NAMALWA (cell line): Measurements from ENCODE around the gene NLRP13.
"Not testable (repeated sequence)": the region's sequence is repeated elsewhere in the genome, so short reads cannot be mapped to it uniquely, and the experiment has no call there.

ENCODE experiments used
- DNase-seq: peaks from one replicate; pipeline ENCODE4 v3.0.0-alpha.2; 2015; ENCODE audit warnings: low spot score

The NLRP13 gene, protein sequence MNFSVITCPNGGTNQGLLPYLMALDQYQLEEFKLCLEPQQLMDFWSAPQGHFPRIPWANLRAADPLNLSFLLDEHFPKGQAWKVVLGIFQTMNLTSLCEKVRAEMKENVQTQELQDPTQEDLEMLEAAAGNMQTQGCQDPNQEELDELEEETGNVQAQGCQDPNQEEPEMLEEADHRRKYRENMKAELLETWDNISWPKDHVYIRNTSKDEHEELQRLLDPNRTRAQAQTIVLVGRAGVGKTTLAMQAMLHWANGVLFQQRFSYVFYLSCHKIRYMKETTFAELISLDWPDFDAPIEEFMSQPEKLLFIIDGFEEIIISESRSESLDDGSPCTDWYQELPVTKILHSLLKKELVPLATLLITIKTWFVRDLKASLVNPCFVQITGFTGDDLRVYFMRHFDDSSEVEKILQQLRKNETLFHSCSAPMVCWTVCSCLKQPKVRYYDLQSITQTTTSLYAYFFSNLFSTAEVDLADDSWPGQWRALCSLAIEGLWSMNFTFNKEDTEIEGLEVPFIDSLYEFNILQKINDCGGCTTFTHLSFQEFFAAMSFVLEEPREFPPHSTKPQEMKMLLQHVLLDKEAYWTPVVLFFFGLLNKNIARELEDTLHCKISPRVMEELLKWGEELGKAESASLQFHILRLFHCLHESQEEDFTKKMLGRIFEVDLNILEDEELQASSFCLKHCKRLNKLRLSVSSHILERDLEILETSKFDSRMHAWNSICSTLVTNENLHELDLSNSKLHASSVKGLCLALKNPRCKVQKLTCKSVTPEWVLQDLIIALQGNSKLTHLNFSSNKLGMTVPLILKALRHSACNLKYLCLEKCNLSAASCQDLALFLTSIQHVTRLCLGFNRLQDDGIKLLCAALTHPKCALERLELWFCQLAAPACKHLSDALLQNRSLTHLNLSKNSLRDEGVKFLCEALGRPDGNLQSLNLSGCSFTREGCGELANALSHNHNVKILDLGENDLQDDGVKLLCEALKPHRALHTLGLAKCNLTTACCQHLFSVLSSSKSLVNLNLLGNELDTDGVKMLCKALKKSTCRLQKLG

DNA sequence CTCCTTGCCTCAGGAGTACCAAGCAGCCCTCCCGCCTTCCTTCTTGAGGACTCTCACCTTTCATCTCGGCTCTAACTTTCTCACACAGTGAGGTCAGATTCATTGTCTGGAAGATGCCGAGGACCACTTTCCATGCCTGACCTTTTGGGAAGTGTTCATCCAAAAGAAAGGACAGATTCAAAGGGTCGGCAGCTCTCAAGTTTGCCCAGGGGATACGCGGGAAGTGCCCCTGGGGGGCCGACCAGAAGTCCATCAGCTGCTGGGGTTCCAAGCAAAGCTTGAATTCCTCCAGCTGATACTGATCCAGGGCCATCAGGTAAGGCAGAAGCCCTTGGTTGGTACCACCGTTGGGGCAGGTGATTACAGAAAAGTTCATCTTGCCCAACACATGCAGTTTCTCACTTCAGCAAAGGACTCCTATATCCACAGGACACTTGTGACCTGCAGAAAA, at the start of gene NLRP13:
Gene NLRP13, minus strand, starts transcription at position 401 of the 451 bp plus-strand sequence. Its CDS starts 25 bp downstream, at position 376.
- no peak for DNase-seq

DNA sequence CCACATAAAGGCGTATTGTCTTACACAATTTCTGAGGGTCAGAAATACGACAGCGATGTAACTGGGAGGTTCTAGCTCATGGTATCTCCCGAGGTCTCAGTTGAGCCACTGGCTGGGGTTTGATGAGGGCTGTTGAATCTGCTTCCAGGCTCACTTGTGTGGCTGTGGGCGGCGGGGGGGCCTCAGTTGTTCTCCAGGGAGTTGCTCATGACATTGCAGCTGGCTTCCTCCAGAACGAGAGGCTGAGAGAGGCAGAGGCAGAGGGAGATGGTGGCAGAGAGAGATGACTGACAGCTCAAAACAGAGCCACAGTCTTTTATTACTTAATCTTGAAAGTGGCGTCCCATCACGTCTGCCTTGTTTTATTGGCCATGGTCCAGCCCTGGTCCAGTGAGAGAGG, 48.3 kb upstream of the NLRP13 start:
- no peak for DNase-seq

DNA sequence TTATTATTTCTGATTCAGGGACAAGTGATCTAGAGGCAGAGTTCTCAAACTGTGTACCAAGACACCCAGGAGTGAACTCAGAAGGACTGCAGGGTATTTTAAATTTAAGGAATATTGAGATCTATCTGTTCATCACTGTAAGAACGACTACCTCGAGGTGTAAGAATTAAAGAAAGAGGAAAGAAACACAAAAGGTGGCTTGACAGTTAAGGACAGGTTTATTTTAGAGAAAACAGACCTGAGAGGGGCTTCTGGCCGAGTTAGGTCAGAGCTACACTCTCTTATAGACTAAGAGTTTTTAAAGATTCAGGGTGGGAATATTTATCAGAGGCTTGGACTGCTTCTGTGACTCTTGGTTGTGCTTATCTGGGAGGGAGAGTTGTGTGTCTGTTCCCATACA, 41.8 kb upstream of the NLRP13 start:
- no peak for DNase-seq

DNA sequence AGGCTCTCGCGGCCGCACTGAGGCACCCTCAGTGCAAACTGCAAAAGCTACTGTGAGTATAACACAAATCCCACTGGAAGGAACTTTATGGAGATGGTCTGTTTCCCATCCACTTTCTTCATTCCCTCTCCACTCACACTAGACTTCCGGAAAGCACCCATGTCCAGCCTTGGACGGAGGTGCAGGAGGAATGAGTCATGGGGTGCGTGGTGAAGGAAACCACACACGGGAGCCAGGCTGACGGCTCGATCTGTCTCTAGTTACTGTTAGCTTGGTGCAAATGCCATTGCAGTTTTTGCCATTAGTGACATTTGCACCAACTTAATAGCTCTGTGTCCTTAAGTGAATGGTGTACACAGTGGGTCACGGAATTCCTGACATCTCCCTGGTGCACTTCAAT, 30.1 kb upstream of the NLRP13 start:
- DNase-seq: no peak

DNA sequence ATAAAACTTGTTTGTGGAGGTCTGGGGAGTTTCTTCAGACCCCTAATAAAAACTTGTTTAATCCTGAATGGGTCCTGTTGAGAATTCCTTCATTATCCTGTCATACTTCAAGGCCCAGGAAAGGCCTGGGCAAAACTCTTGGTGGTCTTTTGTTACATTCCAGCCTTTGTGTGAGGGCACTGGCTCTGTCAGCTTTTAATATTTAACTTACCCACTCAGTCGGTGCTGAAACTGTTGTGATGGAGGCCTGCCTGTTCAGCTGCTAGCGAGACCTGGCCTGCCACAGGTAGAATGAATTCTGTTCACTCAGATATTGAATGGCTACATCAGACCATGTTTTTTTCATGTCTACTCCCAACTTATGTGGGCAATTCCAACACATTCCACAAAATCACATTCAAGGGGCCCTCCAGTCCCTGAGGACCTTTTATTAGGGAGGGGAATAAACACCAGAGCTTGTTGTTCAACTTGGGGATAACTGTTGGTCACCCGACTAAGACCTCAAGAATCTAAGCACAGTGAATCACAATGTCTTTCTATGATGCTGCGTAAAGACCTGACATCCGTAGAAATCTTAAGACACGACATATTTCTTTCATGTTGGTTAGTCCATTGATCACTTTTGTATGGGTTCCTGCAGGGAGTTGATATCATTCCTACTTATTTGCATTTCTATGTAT, 28.0 kb upstream of the NLRP13 start:
- no peak for DNase-seq

DNA sequence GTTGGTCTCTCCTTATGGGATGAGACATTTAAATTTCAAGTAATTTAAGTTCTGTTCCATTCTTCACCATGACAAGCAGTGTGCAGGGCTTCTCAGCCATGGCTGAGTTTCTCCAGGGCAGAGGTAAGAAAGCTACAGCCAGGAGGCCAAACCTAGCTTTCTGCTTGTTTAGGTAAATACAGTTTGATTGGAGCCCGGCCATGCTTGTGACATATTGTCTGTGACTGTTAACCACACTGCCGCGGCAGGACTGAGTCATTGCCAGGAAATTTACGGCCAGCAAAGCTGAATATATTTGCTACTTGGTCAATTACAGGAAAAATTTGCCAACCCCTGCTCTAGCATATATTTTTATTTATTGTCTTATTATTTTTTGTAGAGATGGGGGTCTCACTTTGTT, 26.2 kb upstream of the NLRP13 start:
- DNase-seq: no peak

DNA sequence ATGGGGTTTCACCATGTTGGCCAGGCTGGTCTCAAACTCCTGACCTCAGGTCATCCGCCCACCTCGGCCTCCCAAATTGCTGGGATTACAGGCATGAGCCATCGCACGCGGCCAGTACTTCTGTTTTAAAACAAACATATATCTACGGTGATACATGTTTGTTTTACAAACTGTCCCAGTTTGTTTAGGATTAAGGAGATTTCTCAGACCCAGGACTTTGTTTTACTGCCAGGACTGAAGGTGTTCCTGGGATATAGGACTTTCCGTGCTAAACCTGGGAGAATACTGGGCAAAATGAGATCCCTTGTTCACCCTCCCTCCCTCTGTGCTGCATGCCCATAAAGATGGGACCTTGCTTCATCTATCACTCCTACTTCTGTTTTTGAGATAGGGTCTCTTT, 24.3 kb upstream of the NLRP13 start:
- DNase-seq: no peak

DNA sequence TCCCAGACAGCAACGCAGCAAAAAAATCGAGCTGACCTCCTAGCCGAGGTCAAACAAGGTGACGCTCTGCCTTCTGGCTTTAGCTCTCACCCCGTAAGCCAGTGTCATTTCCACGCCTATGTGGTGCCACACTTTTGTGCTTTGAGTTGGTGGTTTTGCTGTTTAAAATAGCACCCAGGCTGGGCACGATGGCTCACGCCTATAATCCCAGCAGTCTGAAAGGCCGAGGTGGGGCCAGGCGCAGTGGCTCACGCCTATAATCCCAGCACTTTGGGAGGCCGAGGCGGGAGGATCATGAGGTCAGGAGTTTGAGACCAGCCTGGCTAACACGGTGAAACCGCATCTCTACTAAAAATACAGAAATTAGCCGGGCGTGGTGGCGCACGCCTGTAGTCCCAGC, 18.4 kb upstream of the NLRP13 start:
- not testable (repeated sequence) for DNase-seq

DNA sequence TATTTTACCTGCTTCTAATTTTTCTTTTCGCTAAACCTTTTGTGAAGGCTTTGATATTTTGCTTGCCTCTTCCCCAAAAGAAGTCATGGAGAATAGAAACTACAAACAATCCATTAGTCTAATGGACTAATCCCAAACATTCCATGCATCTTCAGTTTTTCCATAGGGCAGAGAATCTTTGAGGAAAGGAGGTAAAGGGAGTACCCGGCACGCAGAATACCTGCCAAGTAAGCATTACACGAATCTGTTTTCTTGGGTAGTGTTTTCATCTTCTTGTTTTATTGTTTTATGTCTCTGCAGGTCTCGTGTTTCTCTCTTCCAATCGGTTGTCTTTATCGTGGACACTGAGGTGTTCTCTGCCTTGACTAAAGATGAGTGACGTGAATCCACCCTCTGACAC, 15.4 kb upstream of the NLRP13 start, which contains the start of gene NLRP8:
Gene NLRP8, plus strand, starts transcription at position 301 of the 400 bp plus-strand sequence.
- DNase-seq: no peak

DNA sequence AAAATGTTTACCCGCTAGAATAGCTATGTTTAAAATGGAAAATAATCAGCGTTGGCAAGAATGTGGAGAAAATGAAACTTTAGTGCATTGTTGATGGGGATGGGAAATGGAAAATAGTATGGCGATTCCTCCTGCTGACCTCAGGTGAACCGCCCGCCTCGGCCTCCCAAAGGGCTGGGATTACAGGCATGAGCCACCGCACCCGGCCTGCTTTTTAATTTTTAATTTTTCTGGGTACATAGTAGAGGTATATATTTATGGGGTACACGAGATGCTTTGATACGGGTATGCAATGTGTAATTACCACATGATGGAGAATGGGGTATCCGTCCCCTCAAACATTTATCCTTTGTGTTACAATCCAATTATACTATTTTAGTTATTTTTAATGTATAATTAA, 8.2 kb upstream of the NLRP13 start:
- no peak for DNase-seq

DNA sequence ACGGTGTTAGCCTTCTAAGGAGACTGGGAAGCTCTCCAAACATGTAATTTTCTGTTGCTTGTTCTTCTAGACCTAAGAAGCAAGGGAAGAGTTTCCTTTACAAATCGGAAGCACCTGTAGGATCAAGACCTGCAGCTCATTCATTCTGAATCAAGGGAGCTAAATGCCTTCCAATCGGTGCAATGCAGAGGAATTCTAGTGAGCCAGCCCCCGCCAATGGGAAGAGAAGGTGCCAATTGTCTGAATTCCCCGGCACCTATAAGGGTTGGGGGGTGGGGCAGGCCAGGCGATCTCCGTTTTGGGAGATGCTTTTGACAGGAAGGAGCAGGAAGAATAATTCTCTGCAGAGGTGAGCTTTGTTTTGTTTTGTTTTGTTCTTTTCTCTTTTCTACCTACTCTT, 7.1 kb upstream of the NLRP13 start:
- no peak for DNase-seq

DNA sequence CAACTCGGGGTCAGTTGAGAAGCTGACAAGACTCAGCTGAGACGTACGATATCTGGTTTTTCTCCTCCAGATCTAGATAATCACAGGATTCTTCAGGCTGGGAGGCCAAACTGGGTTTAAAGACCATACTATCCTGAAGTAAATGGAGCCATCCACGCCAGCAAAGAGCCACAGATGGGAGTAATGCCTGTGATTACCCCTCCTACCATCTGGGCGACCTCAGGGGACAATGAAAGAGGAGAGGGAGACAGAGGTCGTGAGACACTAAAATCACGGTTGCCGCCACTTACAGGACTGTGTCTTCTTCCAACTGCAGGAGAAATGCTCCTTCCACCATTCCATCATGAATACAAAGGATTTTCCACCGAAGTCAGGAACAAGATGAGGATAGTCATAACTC, 3.1 kb upstream of the NLRP13 start:
- no peak for DNase-seq

DNA sequence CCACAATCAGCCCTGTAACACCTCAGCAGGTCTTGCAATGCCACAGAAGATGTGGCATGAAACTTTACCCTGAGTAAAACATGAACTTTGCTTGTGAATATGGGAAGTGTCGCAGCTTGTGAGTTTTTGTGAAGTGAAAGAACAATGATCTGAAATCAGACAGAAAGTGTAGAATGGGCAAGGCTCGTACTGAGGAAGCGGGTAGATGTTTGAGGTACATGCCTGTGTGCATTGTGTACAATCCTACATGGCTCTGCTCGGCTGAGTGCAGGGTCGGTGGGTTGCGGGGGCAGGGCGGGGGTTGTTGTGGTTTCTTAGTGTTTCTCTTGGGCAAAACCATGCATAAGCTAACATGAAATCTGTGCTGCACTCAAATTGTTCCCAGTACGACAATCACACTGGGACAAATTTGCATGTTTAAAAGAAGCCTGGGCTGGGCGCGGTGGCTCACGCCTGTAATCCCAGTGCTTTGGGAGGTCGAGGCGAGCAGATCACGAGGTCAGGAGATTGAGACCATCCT, 1.1 kb downstream of the NLRP13 start:
- DNase-seq: no peak

DNA sequence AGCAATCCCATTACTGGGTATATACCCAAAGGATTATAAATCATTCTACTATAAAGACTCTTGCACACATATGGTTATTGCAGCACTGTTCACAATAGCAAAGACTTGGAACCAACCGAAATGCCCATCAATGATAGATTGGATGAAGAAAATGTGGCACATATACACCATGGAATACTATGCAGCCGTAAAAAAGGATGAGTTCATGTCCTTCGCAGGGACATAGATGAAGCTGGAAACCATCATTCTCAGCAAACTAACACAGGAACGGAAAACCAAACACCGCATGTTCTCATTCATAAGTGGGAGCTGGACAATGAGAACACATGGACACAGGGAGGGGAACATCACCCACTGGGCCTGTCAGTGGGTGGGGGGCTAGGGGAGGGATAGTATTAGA, 2.9 kb downstream of the NLRP13 start:
- not testable (repeated sequence) for DNase-seq

DNA sequence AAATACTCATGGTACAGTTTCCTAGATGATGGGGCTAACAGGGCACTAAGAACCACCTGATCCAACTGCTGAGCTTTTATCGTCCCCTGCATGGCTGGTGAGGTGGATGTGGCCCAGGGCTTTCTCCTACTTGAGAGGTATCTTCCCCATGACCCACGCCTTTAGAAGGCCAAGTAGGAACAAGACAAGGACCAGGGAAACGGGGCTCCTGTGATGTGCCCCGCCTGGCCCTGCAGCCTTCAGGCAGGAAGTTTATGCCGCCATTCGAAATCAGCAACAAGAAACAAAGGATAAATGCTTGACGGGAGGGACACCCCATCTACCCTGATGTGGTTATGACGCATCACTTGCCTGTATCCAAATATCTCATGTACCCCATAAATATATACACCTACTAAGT, 4.1 kb downstream of the NLRP13 start:
- no peak for DNase-seq

DNA sequence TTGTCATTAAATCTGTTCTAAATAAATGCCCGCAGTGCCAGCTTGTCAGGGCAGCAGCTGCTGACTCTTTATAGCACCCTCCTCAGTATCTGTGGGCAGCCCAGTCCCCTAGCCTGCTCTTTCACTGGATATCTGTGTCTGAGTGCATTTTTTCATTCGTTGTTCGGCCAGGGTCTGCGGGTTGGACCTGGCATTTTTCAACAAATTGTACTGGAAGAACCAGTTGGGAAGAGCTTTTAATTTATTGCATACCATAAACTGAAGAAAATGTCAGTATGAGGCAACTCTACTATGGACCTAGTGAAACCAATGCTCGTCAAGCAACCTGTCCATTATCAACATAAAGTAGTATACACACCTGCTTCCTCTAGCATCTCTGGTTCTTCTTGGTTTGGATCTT, 8.6 kb downstream of the NLRP13 start:
- DNase-seq: no peak

DNA sequence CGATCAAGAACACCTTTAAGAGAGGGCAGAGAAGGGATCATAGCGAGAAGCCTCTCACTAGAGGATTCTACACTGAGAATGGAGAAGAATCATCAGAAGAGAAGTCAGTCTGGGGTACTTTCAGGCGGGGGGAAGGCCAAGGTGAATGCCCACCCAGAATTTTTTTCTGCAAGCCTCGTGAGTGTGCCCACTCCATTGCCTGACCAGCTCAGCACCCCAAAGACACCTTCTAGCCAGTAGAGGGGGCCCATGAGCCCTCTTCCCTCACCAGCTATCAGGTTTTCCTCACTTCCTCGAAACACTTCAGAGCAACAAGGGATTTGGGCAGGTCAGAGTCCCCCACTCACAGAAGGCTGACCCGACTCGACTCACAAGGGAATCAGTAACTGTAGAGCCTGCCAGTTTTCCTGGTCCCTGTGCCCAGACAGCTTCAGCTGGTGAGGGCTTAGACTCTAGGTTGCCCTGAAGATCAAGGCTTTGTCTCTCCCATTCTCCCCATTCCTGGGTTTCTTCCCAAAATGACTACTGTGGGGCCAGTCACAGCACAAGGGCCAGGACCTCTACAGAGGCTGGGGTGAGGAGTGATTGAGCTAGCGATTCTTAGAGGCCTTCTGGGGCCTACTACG, 18.4 kb downstream of the NLRP13 start:
- peak; percentile 33 for DNase-seq

DNA sequence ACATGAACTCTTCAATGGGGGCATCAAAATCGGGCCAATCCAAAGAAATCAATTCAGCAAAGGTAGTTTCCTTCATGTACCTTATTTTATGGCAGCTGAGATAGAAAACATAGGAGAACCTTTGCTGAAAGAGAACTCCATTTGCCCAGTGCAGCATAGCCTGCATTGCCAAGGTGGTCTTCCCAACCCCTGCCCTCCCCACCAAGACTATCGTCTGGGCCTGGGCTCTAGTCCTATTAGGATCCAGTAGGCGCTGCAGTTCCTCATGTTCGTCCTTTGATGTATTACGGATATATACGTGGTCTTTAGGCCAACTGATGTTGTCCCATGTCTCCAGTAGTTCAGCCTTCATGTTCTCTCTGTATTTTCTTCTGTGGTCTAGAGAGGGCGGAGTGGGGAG, 19.2 kb downstream of the NLRP13 start:
- DNase-seq: no peak

DNA sequence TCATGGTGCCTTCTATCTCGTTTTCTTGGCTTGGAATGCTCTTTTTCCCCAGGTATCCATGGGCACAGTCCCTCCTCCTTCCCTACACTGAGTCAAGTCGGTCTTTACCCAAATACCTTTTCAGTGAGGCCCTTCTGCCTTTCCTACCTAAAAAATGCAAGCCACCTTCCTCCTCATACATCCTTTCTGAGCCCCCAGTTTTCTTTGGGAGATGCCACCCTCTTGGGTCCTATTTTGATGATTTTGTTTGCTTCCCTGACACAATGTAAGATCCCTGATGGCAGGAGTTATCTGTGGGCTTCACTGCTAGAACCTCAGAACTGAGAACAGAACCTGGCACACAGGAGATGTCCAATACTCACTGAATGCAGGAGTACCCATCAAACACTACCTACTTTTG, 22.3 kb downstream of the NLRP13 start:
- DNase-seq: no peak

DNA sequence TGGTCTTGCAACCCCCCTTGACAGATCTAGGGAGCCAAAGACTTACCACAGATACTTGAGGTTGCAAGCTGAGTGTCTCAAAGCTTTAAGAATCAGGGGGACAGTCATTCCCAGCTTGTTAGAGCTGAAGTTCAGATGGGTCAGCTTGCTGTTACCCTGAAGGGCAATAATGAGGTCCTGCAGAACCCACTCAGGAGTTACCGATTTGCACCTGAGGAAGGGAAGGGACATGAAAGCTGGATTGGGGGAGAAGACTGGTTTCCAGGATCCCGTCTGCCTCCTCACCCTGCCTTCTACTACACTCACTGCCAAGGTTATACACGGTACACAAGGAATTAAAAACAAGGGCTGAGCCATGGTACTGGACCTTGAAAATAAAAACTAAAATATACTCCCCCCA, 24.4 kb downstream of the NLRP13 start:
- no peak for DNase-seq

DNA sequence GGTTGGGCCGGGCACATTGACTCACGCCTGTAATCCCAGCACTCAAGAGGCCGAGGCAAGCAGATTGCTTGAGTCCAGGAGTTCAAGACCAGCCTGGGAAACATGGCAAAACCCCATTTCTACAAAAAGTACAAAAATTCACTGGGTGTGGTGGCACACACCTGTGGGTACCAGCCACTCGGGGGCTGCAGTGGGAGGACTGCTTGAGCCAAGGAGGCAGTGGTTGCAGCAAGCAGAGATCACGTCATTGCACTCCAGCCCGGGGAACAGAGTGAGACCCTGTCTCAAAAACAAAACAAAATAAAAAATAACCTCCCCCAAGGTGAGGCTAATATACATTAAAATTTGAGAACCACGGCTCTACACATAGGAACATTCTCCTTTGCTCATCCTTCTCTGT, 24.9 kb downstream of the NLRP13 start:
- no peak for DNase-seq
